OCI-LY1 (cell line): Measurements from ENCODE around the gene ZDHHC23.

Source experiments
- H2AFZ ChIP-seq: fragments of 200-600 bp; sonication (generic), shearing (Covaris generic); 2 replicates; pipeline ENCODE4 v1.6.0; 2014; ENCODE audit warnings: antibody characterized with exemption, mild to moderate bottlenecking, low read length
- H3F3A ChIP-seq: fragments of 200-600 bp; sonication (generic), shearing (Covaris generic); 2 replicates; pipeline ENCODE4 v1.6.0; 2014; ENCODE audit warnings: mild to moderate bottlenecking, antibody characterized with exemption, low read length, moderate library complexity; ENCODE audit not compliant: insufficient read depth
- H3K27ac ChIP-seq: fragments of 200-600 bp; sonication (generic); 2 replicates; pipeline ENCODE4 v1.5.1; 2014; ENCODE audit warnings: low read length, mixed run types, mild to moderate bottlenecking, low read depth; ENCODE audit not compliant: poor library complexity, severe bottlenecking
- H3K27me3 ChIP-seq: fragments of 200-600 bp; sonication (generic); 2 replicates; pipeline ENCODE4 v1.6.0; 2014; ENCODE audit warnings: antibody characterized with exemption, mild to moderate bottlenecking, low read length, moderate library complexity; ENCODE audit not compliant: insufficient read depth
- H3K36me3 ChIP-seq: fragments of 200-600 bp; sonication (generic); 2 replicates; pipeline ENCODE4 v1.6.1; 2014; ENCODE audit warnings: mild to moderate bottlenecking, antibody characterized with exemption, low read length, moderate library complexity, mixed read lengths; ENCODE audit not compliant: insufficient read depth
- H3K4me1 ChIP-seq: fragments of 200-600 bp; sonication (generic); 2 replicates; pipeline ENCODE4 v1.5.1; 2014; ENCODE audit warnings: mild to moderate bottlenecking, low read length, moderate library complexity; ENCODE audit not compliant: insufficient read depth, severe bottlenecking
- H3K4me2 ChIP-seq: fragments of 200-600 bp; sonication (generic), shearing (Covaris generic); 2 replicates; pipeline ENCODE4 v1.6.1; 2014; ENCODE audit warnings: low read length
- H3K4me3 ChIP-seq: fragments of 200-600 bp; sonication (generic); 2 replicates; pipeline ENCODE4 v1.5.1; 2014; ENCODE audit warnings: low read length, low read depth, mild to moderate bottlenecking, mixed read lengths; ENCODE audit not compliant: poor library complexity, severe bottlenecking
- H3K79me2 ChIP-seq: fragments of 200-600 bp; shearing (Covaris generic); 2 replicates; pipeline ENCODE4 v1.6.1; 2016; ENCODE audit warnings: mixed run types, low read length, mixed read lengths; ENCODE audit not compliant: insufficient read depth
- H3K9ac ChIP-seq: fragments of 200-600 bp; sonication (generic), shearing (Covaris generic); 2 replicates; pipeline ENCODE4 v1.6.1; 2014; ENCODE audit warnings: mild to moderate bottlenecking, low read length, mixed read lengths
- H3K9me2 ChIP-seq: fragments of 200-600 bp; sonication (generic), shearing (Covaris generic); 2 replicates; pipeline ENCODE4 v1.6.1; 2014; ENCODE audit warnings: low read depth, mild to moderate bottlenecking, low read length, mixed read lengths
- H3K9me3 ChIP-seq: fragments of 200-600 bp; shearing (Covaris generic); 2 replicates; pipeline ENCODE4 v1.6.1; 2014; ENCODE audit warnings: low read length, mixed read lengths
- H4K20me1 ChIP-seq: fragments of 200-600 bp; sonication (generic), shearing (Covaris generic); 2 replicates; pipeline ENCODE4 v1.6.0; 2016; ENCODE audit warnings: mild to moderate bottlenecking, low read length; ENCODE audit not compliant: insufficient read depth
- CTCF ChIP-seq: fragments of 200-600 bp; sonication (generic), shearing (Covaris generic); IDR thresholded peaks from 2 replicates; pipeline ENCODE4 v1.5.1; 2017; ENCODE audit warnings: mild to moderate bottlenecking, antibody characterized with exemption, low read length, moderate library complexity, mixed read lengths
- EZH2 ChIP-seq: fragments of 200-600 bp; sonication (generic), shearing (Covaris generic); IDR thresholded peaks from 2 replicates; pipeline ENCODE4 v1.8.0; 2017; ENCODE audit warnings: borderline replicate concordance, mixed run types, mild to moderate bottlenecking, antibody characterized with exemption, low read length, moderate library complexity, mixed read lengths

The ZDHHC23 gene

DNA sequence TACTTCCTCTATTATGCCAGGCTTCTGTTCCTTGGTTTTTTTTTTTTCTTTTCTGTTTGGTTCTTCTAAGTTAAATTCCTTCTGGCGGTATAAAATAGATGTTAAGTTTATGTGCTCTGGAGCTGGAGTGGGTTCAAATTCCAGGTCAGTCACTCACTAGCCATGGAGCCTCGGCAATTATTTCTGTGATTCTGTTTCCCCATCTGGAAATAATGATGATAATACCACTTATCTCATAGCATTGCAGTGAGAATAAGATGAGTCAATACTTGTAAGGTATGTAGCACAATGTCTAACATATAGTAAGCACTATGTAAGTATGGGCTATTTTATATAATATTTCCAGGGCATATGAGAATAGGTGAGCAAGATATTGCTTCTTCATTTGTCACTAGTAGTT lies 33.2 kb upstream of the ZDHHC23 start:
- Histone ChIP-seq H2AFZ (no peak overlapping the region), H3K4me1 (peaks cover 2% of the 10 kb centered on the region), H3K4me3 (no peak overlapping the region), H3K27me3 (no peaks in the 10 kb centered on the region), H3K36me3 (no peaks in the 10 kb centered on the region), H3K9me3 (no peaks in the 10 kb centered on the region), H3K27ac (no peak overlapping the region), H3K4me2 (no peak overlapping the region), H3K9me2 (no peaks in the 10 kb centered on the region), H3K9ac (no peak overlapping the region), H3K79me2 (no peaks in the 10 kb centered on the region), H4K20me1 (no peaks in the 10 kb centered on the region), H3F3A (no peaks in the 10 kb centered on the region)
- TF ChIP-seq EZH2: no peak
- TF ChIP-seq CTCF: no peak

GRCh38 chr3:113927556-113927955 lies 20.3 kb upstream of the ZDHHC23 start:
- H3K36me3 ChIP-seq: no peaks in the 10 kb centered on the region
- H3F3A ChIP-seq: no peaks in the 10 kb centered on the region
- H3K4me2 ChIP-seq: no peak overlapping the region
- no peaks in the 10 kb centered on the region for H4K20me1 ChIP-seq
- H3K27me3 ChIP-seq: no peaks in the 10 kb centered on the region
- no peak overlapping the region for H2AFZ ChIP-seq
- no peak for TF ChIP-seq CTCF
- H3K9me2 ChIP-seq: no peaks in the 10 kb centered on the region
- H3K4me3 ChIP-seq: no peak overlapping the region
- H3K79me2 ChIP-seq: no peaks in the 10 kb centered on the region
- H3K9ac ChIP-seq: no peak overlapping the region
- H3K27ac ChIP-seq: no peak overlapping the region
- 0 out of 2 replicates have a peak, but pooled peaks cover 2% of the 10 kb centered on the region for H3K9me3 ChIP-seq
- peaks cover 10% of the 10 kb centered on the region for H3K4me1 ChIP-seq

DNA sequence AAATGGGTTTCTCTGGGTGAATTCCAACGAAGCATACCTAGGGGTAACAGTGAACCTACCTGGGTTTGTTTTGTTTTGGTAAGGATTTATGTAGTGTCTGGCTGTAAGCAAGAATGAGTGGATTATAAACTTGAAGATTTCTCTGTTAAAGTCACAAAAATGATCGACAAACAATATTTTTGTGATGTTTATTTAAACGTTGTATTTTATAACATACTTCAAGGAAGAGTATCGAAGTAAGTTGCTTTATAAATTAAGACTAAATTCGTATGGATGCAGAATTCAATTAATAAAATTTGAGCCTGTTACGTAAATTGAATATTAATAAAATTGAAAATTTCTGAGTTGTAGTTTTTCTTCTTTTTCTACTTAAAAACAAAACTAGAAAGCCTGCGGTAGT lies 982 bp upstream of the ZDHHC23 start:
- no peak for TF ChIP-seq EZH2
- TF ChIP-seq CTCF: no peak
- peak overlapping the region; percentile 89 for H2AFZ ChIP-seq
- peaks cover 30% of the 10 kb centered on the region for H3K4me1 ChIP-seq
- H3K9ac ChIP-seq: peak overlapping the region; percentile 66
- no peaks in the 10 kb centered on the region for H3K79me2 ChIP-seq
- no peaks in the 10 kb centered on the region for H3K9me2 ChIP-seq
- H3K4me3 ChIP-seq: peak overlapping the region; percentile 72
- H3K27me3 ChIP-seq: no peaks in the 10 kb centered on the region
- no peaks in the 10 kb centered on the region for H4K20me1 ChIP-seq
- H3K36me3 ChIP-seq: peaks cover 21% of the 10 kb centered on the region
- peak overlapping the region; percentile 55 for H3K27ac ChIP-seq
- no peaks in the 10 kb centered on the region for H3F3A ChIP-seq
- H3K4me2 ChIP-seq: peak overlapping the region; percentile 78
- no peaks in the 10 kb centered on the region for H3K9me3 ChIP-seq
